Neural progenitor cell (in vitro differentiated cells): ENCODE measurements around the gene RELL1.

Experiments
- EZH2 ChIP-seq: fragments of 200-600 bp; sonication (generic); IDR thresholded peaks from 2 replicates; pipeline ENCODE4 v1.6.1; 2017; ENCODE audit warnings: antibody characterized with exemption, mild to moderate bottlenecking, moderate library complexity
- TF ChIP-seq, protein P1 (sequence below): fragments of 200-600 bp; sonication (generic); IDR thresholded peaks from 2 replicates; pipeline ENCODE4 v1.5.1; 2017; ENCODE audit warnings: antibody characterized with exemption, mild to moderate bottlenecking

DNA sequence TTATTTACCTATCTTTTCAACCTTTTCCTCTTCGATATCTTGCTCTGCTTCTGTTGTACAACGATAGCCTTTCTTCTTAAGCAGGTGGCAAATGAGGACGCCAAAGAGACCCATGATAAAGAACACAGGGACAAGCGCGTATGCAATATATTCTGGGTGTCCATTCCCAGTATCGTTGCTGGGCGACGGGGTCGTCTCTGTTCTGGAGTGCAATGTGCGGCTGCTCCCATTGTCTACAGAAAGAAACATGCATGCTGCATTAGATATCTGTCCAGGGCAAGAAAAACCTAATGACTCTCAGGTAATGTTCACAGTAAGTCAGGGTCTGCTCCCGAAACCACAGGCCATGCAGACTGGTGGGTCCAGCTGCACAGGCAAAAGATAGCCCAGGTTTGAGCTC, 36.9 kb downstream of the RELL1 start:
- TF ChIP-seq, protein P1, sequence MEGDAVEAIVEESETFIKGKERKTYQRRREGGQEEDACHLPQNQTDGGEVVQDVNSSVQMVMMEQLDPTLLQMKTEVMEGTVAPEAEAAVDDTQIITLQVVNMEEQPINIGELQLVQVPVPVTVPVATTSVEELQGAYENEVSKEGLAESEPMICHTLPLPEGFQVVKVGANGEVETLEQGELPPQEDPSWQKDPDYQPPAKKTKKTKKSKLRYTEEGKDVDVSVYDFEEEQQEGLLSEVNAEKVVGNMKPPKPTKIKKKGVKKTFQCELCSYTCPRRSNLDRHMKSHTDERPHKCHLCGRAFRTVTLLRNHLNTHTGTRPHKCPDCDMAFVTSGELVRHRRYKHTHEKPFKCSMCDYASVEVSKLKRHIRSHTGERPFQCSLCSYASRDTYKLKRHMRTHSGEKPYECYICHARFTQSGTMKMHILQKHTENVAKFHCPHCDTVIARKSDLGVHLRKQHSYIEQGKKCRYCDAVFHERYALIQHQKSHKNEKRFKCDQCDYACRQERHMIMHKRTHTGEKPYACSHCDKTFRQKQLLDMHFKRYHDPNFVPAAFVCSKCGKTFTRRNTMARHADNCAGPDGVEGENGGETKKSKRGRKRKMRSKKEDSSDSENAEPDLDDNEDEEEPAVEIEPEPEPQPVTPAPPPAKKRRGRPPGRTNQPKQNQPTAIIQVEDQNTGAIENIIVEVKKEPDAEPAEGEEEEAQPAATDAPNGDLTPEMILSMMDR, result no peak
- no peak for TF ChIP-seq EZH2
